ENCODE results near the gene AIF1.

DNA sequence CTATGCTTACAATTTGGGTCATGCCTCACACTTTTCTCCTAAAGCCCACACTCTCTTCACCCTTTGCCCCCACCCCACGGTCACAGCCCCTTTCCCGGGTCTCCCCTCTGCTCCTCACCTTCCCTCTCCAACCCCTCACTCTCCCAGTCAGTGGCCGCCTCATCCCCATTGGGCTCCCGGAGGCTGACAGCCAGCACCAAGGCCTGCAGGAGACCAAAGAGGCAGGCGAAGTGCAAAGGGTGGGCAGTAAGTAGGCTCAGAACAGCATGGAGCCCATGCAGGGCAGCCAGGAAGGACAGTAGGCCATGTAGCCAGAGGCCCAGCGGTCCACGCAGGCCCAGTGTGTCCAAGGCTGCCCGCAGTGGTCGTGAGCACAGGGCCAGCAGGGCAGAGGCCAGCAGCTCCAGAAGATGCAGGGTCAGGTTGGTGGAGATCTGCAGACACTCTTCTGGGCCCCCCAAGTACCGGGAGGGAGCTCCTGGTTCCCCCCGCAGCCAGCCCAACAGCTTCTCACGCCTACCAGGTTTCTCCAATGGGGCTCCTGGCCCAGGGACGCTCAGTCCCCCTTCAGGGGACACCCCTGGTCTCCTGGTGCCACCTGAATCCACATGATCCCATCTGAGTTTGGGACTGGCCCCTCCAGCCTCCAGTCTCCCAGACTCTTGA lies 44.1 kb downstream of the AIF1 start:
- no peak for TF ChIP-seq CTCF (conservative IDR thresholded peaks at IDR 0.05; ENCODE audit: low read depth in 2 of 2)
- TF ChIP-seq NANOG (IDR thresholded peaks at IDR 0.05; ENCODE audit: borderline replicate concordance), result no peak
- no peak for TF ChIP-seq CREB1 (CRISPR knock-in tag; IDR thresholded peaks at IDR 0.05; ENCODE audit: low read depth)
- TF ChIP-seq POLR2AphosphoS5 (IDR thresholded peaks at IDR 0.05; ENCODE audit: low read depth), result no peak
- no peak for TF ChIP-seq EZH2 (IDR thresholded peaks at IDR 0.05; ENCODE audit: low read depth, unreplicated experiment)
- no peak for TF ChIP-seq STAT1 (IDR thresholded peaks at IDR 0.05; ENCODE audit: unreplicated experiment)
- no peak for TF ChIP-seq EZH2phosphoT487 (IDR thresholded peaks at IDR 0.05; ENCODE audit: unreplicated experiment)
- TF ChIP-seq, protein P1, sequence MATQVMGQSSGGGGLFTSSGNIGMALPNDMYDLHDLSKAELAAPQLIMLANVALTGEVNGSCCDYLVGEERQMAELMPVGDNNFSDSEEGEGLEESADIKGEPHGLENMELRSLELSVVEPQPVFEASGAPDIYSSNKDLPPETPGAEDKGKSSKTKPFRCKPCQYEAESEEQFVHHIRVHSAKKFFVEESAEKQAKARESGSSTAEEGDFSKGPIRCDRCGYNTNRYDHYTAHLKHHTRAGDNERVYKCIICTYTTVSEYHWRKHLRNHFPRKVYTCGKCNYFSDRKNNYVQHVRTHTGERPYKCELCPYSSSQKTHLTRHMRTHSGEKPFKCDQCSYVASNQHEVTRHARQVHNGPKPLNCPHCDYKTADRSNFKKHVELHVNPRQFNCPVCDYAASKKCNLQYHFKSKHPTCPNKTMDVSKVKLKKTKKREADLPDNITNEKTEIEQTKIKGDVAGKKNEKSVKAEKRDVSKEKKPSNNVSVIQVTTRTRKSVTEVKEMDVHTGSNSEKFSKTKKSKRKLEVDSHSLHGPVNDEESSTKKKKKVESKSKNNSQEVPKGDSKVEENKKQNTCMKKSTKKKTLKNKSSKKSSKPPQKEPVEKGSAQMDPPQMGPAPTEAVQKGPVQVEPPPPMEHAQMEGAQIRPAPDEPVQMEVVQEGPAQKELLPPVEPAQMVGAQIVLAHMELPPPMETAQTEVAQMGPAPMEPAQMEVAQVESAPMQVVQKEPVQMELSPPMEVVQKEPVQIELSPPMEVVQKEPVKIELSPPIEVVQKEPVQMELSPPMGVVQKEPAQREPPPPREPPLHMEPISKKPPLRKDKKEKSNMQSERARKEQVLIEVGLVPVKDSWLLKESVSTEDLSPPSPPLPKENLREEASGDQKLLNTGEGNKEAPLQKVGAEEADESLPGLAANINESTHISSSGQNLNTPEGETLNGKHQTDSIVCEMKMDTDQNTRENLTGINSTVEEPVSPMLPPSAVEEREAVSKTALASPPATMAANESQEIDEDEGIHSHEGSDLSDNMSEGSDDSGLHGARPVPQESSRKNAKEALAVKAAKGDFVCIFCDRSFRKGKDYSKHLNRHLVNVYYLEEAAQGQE (IDR thresholded peaks at IDR 0.05; ENCODE audit: unreplicated experiment), result no peak
- no peak for TF ChIP-seq ZNF114 (CRISPR knock-in tag; IDR thresholded peaks at IDR 0.05)
- TF ChIP-seq, protein P2, sequence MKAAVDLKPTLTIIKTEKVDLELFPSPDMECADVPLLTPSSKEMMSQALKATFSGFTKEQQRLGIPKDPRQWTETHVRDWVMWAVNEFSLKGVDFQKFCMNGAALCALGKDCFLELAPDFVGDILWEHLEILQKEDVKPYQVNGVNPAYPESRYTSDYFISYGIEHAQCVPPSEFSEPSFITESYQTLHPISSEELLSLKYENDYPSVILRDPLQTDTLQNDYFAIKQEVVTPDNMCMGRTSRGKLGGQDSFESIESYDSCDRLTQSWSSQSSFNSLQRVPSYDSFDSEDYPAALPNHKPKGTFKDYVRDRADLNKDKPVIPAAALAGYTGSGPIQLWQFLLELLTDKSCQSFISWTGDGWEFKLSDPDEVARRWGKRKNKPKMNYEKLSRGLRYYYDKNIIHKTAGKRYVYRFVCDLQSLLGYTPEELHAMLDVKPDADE (IDR thresholded peaks at IDR 0.05), result no peak
- no peak for TF ChIP-seq JUNB (IDR thresholded peaks at IDR 0.05; ENCODE audit: unreplicated experiment)
- no peak for TF ChIP-seq ZNF331 (CRISPR knock-in tag; IDR thresholded peaks at IDR 0.05; ENCODE audit: low read depth)
